Effector memory CD8-positive, alpha-beta T cell (primary cell): ENCODE results near the gene SPRYD3.
"Not testable (repeated sequence)": the region's sequence is repeated elsewhere in the genome, so short reads cannot be mapped to it uniquely, and the experiment has no call there.

ENCODE experiments used
- ATAC-seq: fragments of 150-1000 bp; cut with Tn5 transposase; replicated peaks from 2 replicates; pipeline ENCODE4 v1.10.0; 2021; ENCODE audit warnings: mild to moderate bottlenecking, moderate library complexity
- DNase-seq, 3 experiments: peaks; one replicate each; pipeline ENCODE4 v3.0.0; 2021
- H3K27ac Mint-ChIP-seq, 2 donors: one replicate each; pipeline ENCODE4 v1.8.0; 2022; ENCODE audit warnings: mild to moderate bottlenecking in 2 of 2, mixed read lengths in 2 of 2, moderate library complexity in 2 of 2
- H3K27me3 Mint-ChIP-seq, 2 donors: one replicate each; pipeline ENCODE4 v1.8.0; 2022; ENCODE audit warnings: mixed read lengths in 2 of 2
- H3K36me3 Mint-ChIP-seq: one replicate; pipeline ENCODE4 v1.8.0; 2022; ENCODE audit warnings: mild to moderate bottlenecking, moderate library complexity, mixed read lengths; ENCODE audit not compliant: insufficient read depth
- H3K4me1 Mint-ChIP-seq, 2 donors: one replicate each; pipeline ENCODE4 v1.8.0; 2022; ENCODE audit warnings: low read depth in 2 of 2, mixed read lengths in 2 of 2
- H3K4me3 Mint-ChIP-seq, 2 donors: one replicate each; pipeline ENCODE4 v1.8.0; 2022; ENCODE audit warnings: mild to moderate bottlenecking in 2 of 2, mixed read lengths in 2 of 2, moderate library complexity in 2 of 2
- H3K9me3 Mint-ChIP-seq, 2 donors: one replicate each; pipeline ENCODE4 v1.8.0; 2022; ENCODE audit warnings: mixed read lengths in 2 of 2

Gene SPRYD3

DNA sequence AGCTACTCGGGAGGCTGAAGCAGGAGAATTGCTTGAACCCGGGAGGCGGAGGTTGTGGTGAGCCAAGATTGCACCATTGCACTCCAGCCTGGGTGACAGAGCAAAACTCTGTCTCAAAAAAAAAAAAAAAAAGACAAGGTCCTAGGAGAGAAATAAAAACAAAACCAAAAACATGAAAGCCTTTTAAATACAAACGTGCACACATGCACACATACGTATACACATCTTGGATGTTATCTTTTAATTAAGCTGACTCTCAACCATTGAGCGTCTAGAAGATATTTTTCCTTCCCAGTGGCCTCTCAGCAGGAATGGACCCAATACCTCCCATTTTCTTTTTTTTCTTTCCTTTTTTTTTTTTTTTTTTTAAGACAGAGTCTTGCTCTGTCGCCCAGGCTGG lies 33.2 kb upstream of the SPRYD3 start:
- DNase-seq, H3K9me3 Mint-ChIP-seq, H3K36me3 Mint-ChIP-seq, H3K27ac Mint-ChIP-seq, H3K4me1 Mint-ChIP-seq, H3K27me3 Mint-ChIP-seq, H3K4me3 Mint-ChIP-seq, ATAC-seq: not testable (repeated sequence)

DNA sequence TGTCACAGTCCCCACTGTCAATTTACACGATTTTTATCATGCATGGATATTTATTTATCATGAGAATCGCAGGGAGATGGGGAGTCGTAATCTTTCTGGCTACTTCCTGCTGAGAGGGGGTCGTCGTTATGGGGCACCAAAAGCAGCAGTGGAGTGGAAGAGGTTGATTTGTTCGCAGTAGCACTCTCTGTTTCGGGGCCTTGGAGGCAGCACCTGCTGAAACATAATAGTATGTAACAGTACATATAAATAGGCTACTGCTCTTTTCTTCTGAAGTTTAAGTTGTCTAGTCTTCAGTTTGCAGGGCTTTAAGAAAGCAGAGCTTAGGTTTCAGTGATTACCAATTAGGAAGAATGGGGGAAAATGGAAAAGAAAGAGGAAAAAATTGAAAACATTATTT lies 27.9 kb upstream of the SPRYD3 start:
- H3K27me3 Mint-ChIP-seq, result no peaks in the 10 kb centered on the region
- DNase-seq, result no peak
- H3K4me1 Mint-ChIP-seq, result peaks cover 23 to 29% of the 10 kb centered on the region in 2 donors
- no peak overlapping the region for H3K27ac Mint-ChIP-seq
- H3K36me3 Mint-ChIP-seq, result peaks cover 3% of the 10 kb centered on the region
- no peak for ATAC-seq
- no peaks in the 10 kb centered on the region for H3K9me3 Mint-ChIP-seq
- no peak overlapping the region for H3K4me3 Mint-ChIP-seq

DNA sequence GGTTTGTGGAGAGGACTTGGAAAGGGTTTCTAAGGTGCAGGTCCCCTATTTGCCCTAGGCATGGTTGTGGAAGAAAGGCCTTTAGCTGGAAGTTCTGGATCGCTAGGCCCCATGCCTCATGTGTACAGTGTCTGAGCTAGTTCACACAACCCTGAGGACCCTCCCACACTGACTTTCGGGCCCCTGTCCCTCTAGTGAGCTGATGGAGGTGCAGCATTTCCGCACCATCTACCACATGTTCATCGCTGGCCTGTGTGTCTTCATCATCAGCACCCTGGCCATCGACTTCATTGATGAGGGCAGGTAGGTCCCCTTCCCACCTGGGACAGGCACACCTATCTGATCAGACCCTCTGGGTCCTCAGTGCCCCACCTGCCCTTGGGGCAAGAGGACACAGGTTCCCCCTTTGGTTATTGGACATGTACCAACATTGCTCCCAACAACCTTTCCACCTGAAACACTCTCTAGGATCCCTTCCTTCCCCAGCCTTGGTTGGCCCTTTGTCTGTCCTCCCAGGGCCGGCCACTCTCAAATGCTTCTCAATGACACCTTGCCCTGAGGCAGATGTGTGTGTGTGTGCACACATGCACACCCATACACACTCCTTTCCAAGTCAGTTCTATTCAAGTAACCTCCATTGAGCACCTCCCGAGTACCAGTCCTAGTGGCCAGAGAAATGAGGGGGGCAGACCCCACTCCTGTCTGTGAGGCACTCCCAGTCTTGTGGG lies 26.7 kb upstream of the SPRYD3 start:
- H3K4me3 Mint-ChIP-seq, result no peak overlapping the region

DNA sequence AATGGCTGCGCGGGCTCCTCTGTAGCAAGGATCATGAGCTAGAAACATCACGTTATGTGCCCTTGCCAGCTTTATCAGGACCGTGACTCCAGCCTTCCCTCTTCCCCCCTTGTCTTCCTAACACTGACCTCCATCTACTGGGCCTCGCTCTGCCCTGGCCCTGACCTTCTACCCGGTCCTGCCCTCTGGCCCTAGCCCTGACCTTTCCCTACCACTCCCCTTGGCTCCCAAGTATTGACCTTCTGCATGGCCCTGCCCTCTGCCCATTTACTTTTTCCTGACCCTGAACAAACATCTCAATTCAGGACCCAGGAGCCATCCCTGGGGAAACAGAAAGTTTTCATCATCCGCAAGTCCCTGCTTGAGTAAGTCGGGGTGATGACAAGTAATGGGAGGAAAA lies 26.1 kb upstream of the SPRYD3 start:
- ATAC-seq (no peak), DNase-seq (no peak)
- Mint-ChIP-seq H3K9me3 (no peaks in the 10 kb centered on the region), H3K36me3 (peaks cover 3% of the 10 kb centered on the region), H3K27me3 (no peaks in the 10 kb centered on the region), H3K4me3 (no peak overlapping the region), H3K27ac (peak overlapping the region in 1 of 2 donors; percentile 88), H3K4me1 (peaks cover 27 to 35% of the 10 kb centered on the region in 2 donors)

More for the DNA sequence above, 26.7 kb upstream of the SPRYD3 start:
- ATAC-seq (no peak), DNase-seq (no peak)
- peak overlapping the region in 1 of 2 donors; percentile 88 for H3K27ac Mint-ChIP-seq
- no peaks in the 10 kb centered on the region for H3K9me3 Mint-ChIP-seq
- no peaks in the 10 kb centered on the region for H3K27me3 Mint-ChIP-seq
- peaks cover 25 to 35% of the 10 kb centered on the region in 2 donors for H3K4me1 Mint-ChIP-seq
- H3K36me3 Mint-ChIP-seq, result peaks cover 3% of the 10 kb centered on the region

DNA sequence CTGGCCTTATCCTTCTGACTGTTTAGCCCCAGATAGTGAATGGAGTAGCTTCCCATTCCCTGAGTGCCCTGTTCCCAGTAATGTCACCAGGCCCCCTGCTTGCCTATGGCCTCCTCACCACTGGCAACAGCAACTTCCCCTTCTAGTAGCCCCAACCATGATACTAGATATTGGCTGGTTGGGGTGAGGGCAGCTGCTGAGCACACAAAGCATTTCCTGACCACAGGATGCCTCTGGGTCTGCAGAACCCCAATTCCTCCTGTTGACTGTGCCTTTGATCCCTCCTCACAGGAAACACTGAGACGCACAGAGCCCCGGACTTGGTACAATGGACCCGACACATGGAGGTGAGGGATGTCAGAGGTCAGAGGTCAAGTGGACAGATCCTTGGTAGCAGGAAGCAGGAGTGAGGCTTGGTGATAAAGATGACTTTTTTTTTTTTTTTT lies 24.7 kb upstream of the SPRYD3 start:
- ATAC-seq, result peak; percentile 42
- Mint-ChIP-seq H3K4me1 (peaks cover 34 to 41% of the 10 kb centered on the region in 2 donors), H3K9me3 (no peaks in the 10 kb centered on the region), H3K4me3 (peak overlapping the region; percentile 67 to 71), H3K36me3 (peaks cover 3% of the 10 kb centered on the region), H3K27me3 (no peaks in the 10 kb centered on the region), H3K27ac (peak overlapping the region; percentile 88 to 91)
- DNase-seq, result peak in 2 of 3 experiments; percentile 15 to 22

DNA sequence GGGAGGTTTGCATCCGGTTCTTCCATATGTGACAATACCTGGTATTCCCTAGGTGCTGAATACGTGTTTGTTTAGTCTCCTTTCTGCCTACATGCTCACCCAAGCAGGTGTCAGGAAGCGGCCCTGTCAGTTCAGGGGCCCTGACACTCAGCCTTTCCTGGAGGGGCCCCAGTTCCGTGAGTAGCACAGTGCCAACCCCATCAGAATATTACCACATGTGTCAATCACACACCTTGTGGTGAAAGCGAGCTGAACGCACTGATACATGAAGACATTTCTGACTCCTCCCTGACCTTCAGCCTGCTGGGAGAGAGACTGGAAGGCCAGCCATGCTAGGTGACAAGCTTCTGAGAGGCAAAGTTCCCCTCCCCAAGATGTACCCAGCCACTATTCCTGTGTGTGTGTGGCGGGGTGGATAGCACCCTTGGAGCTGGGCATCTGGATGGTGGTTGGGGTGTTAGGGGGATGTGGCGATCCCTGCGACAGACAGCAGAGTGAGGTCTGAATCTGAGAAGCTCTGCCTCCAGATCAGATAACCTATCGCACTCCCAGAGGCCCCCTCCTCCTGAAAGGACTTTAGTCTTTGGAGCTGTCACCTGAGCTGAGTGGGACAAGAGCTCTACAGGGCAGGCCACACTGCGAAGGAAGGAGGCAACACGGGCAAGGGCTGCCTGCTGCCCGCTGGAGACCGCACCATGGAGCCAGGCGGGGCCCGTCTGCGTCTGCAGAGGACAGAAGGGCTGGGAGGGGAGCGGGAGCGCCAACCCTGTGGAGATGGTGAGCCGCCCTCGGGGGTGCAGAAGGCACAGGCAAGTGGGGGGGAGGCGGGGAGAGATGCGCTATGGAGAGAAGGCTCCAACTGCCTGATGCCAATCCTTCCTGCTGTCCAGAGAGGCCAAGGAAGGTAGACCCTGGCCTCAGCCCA lies 24.0 kb upstream of the SPRYD3 start, which contains the start of gene SOAT2:
Gene SOAT2 (plus strand): TSS at position 604 of the 925 bp plus-strand sequence. CDS start 92 bp downstream, at position 696.
- ATAC-seq (peak; percentile 76), DNase-seq (peak; percentile 40 to 42 (median 41))
- H3K27me3 Mint-ChIP-seq, result no peaks in the 10 kb centered on the region
- no peaks in the 10 kb centered on the region for H3K9me3 Mint-ChIP-seq
- peaks cover 41 to 48% of the 10 kb centered on the region in 2 donors for H3K4me1 Mint-ChIP-seq
- peak within 1 kb of the TSS; percentile 88 to 91 for H3K27ac Mint-ChIP-seq
- peak within 1 kb of the TSS; percentile 67 to 71 for H3K4me3 Mint-ChIP-seq
- peaks cover 3% of the 10 kb centered on the region for H3K36me3 Mint-ChIP-seq

DNA sequence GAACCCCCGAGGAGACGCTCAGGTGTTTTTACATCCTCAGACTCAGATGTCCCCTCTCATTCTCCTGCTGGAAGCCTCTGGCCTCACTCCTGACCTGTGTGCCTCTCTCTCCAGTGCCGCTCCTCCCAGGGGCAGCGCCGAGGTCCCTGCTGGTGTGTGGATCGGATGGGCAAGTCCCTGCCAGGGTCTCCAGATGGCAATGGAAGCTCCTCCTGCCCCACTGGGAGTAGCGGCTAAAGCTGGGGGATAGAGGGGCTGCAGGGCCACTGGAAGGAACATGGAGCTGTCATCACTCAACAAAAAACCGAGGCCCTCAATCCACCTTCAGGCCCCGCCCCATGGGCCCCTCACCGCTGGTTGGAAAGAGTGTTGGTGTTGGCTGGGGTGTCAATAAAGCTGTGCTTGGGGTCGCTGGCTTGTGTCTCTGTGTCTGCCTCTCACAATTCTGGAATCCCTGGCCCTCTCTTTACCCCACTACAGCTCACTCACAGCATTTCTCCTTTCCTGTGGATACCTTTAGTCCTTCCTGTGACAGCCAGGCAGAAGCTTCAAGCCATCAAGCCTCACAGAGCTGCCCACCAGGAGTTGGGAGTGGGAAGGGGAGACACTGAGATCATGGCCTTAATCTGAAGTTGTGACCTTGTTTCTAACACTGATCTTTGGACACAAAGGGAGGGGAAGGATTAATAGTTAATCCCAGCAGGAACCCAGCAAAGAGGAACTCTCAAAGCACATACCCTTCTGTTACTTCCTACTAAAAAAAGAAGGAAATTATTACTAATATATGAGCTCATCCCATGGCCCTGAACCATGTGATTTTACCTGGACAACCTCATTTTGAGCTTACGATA lies 23.0 kb upstream of the SPRYD3 start:
- no peaks in the 10 kb centered on the region for H3K9me3 Mint-ChIP-seq
- H3K27ac Mint-ChIP-seq, result peak overlapping the region; percentile 88 to 91
- ATAC-seq (no peak), DNase-seq (no peak)
- H3K27me3 Mint-ChIP-seq, result no peaks in the 10 kb centered on the region
- peak overlapping the region; percentile 67 to 71 for H3K4me3 Mint-ChIP-seq
- peaks cover 46 to 51% of the 10 kb centered on the region in 2 donors for H3K4me1 Mint-ChIP-seq
- peaks cover 3% of the 10 kb centered on the region for H3K36me3 Mint-ChIP-seq

DNA sequence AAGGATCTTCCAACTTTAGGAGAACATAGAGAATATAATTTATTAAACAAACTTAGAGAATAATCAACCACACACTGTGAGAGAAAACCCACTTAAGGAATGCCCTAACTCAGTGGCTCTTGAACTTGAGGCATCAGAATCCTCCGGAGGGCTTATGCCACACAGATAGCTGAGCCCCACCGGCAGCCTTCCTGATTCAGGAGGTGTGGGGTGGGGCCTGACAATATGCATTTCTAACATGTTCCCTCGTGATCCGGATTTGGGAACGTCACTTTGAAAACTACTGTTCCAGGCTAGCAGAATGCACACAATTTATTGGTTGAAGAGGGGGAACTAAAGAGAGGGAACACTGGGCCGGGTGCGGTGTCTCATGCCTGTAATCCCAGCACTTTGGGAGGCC lies 22.1 kb upstream of the SPRYD3 start:
- Mint-ChIP-seq H3K36me3 (peaks cover 3% of the 10 kb centered on the region), H3K4me3 (peak overlapping the region in 1 of 2 donors; percentile 40), H3K9me3 (no peaks in the 10 kb centered on the region), H3K27ac (peak overlapping the region in 1 of 2 donors; percentile 32), H3K4me1 (peaks cover 50 to 54% of the 10 kb centered on the region in 2 donors), H3K27me3 (no peaks in the 10 kb centered on the region)
- ATAC-seq, result no peak
- DNase-seq, result no peak

DNA sequence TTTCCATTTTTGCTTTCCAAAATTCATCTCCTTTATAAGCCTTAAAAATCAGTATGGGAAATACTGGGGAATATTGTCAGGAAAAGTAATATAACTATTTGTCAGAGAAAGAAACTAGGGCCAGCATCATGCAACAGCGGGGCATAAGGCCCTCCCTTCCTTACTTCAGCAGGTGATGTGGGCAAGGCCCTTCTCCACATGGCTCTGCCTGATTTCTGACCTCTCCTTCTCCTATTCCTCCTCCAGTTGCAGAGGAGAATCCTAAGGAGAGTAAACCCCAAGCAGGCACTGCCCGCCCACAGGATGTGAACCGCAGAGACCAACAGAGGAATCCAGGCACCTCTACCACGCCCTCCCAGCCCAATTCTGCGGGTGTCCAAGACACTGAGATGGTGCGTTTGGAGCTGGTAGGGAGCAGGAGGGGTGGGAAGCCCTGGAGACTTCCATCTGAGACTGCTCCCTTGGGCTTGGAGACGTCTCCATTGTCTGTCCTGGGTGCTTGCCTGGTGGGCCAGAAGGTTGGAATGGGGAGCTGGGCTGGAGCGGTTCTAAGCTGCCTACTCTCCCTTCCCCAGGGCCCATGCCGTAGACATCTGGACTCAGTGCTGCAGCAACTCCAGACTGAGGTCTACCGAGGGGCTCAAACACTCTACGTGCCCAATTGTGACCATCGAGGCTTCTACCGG lies 21.4 kb upstream of the SPRYD3 start:
- no peaks in the 10 kb centered on the region for H3K27me3 Mint-ChIP-seq
- peaks cover 3% of the 10 kb centered on the region for H3K36me3 Mint-ChIP-seq
- H3K4me3 Mint-ChIP-seq, result no peak overlapping the region
- peaks cover 50 to 51% of the 10 kb centered on the region in 2 donors for H3K4me1 Mint-ChIP-seq
- H3K9me3 Mint-ChIP-seq, result no peaks in the 10 kb centered on the region
- DNase-seq (no peak), ATAC-seq (no peak)
- H3K27ac Mint-ChIP-seq, result no peak overlapping the region

DNA sequence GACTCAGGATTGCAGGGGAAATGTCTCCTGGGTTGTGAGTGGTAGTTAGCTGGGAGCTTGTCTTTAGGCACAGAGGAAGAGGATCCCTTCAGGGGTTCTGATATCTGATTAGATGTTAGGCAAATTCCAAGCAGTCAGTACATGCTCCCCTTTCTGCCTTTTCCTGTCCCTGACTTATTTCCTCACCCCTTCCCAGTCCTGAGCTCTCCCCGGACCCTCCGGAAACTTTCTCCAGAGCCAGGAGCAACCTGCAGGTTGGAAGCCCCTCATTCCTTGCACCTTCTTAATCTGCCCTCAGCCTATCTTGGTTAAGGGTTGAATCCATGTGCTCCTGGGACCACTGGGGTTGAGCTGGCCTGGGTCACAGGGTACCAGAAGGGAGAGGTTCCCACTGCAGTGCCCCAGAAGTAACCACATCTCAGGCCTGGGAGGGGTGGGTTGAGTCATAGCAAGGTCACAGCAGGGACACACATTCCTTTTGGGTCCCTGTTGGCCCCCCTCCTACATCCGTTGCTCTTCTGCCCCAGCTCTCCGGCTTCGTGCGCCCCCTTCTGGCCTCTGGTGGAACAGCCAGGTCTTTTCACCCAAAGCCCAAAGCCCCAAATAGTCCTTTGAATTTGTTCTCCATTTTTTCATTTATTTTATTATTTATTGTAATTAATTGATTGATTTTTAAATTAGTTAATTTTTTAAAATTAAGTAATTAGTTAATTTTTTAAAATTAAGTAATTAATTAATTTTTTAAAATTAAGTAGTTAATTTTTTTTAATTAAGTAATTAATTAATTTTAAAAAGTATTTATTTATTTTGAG lies 20.1 kb upstream of the SPRYD3 start:
- peak overlapping the region; percentile 76 to 82 for H3K4me3 Mint-ChIP-seq
- peaks cover 45 to 46% of the 10 kb centered on the region in 2 donors for H3K4me1 Mint-ChIP-seq
- no peaks in the 10 kb centered on the region for H3K9me3 Mint-ChIP-seq
- DNase-seq (peak; percentile 89 to 90 (median 90)), ATAC-seq (peak; percentile 58)
- peak overlapping the region; percentile 72 to 88 for H3K27ac Mint-ChIP-seq
- H3K27me3 Mint-ChIP-seq, result no peaks in the 10 kb centered on the region
- peaks cover 3% of the 10 kb centered on the region for H3K36me3 Mint-ChIP-seq

DNA sequence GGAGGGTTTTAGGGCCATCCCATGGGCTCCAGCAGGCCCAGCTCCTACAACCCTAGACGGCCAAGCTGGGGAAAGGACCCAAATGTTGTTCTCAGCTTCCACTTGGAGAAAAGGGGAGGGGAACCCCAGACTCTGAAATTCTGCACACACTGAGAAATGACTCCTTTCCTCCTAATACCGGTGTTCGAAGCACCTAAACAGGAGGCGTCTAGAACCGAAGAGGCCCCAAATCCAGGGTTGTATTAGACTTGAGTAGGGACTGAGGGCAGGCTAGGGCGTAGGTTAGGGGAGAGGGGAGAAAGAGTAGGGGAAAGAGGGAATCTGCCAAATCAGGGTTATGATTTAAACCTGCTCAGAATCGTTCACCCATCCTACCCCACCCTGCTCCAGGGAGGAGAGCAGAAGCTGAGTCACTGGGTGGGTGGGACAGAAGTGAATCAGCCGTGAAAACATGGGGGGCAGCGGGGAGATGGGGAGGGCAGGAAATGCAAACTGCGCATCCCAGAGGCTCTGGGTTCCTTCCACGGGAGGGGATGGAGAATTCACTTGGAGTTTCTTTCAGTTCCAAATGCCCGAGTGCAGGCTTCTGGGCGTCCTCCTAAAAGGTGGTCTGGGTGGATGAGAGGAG lies 19.3 kb upstream of the SPRYD3 start:
- Mint-ChIP-seq H3K4me3 (peak overlapping the region; percentile 76 to 82), H3K27me3 (no peaks in the 10 kb centered on the region), H3K36me3 (no peaks in the 10 kb centered on the region), H3K4me1 (peaks cover 39 to 40% of the 10 kb centered on the region in 2 donors), H3K9me3 (no peaks in the 10 kb centered on the region), H3K27ac (peak overlapping the region; percentile 72 to 88)
- ATAC-seq (no peak), DNase-seq (no peak)
